ENCODE data around the gene FGGY.

Gene FGGY

GRCh38 chr1:59317343-59317742 lies 20.4 kb downstream of the FGGY start:
- ChIA-PET POLR2A (ENCODE audit: low non-redundant PET) (no interaction called here), CTCF (no interaction called here)
- no peak for TF ChIP-seq CTCF (conservative IDR thresholded peaks at IDR 0.05; ENCODE audit: low read depth)
- H3K27ac ChIP-seq, result no peak overlapping the region
- no peak for DNase-seq (ENCODE audit: low spot score)

GRCh38 chr1:59317780-59318179 lies 20.9 kb downstream of the FGGY start:
- CTCF ChIA-PET, result no interaction called here
- TF ChIP-seq CTCF (conservative IDR thresholded peaks at IDR 0.05; ENCODE audit: low read depth), result no peak

GRCh38 chr1:59318271-59318860 lies 21.5 kb downstream of the FGGY start:
- ChIA-PET POLR2A (ENCODE audit: low non-redundant PET) (no interaction called here), CTCF (no interaction called here)
- no peak for TF ChIP-seq CTCF (conservative IDR thresholded peaks at IDR 0.05; ENCODE audit: low read depth)
- no peak for DNase-seq (ENCODE audit: low spot score)
- H3K27ac ChIP-seq, result no peak overlapping the region

More at GRCh38 chr1:59317780-59318179, 20.9 kb downstream of the FGGY start:
- H3K27ac ChIP-seq, result no peak overlapping the region
- DNase-seq (ENCODE audit: low spot score), result no peak
- POLR2A ChIA-PET (ENCODE audit: low non-redundant PET), result no interaction called here

GRCh38 chr1:59322394-59322793 lies 25.5 kb downstream of the FGGY start:
- ChIA-PET CTCF (no interaction called here), POLR2A (ENCODE audit: low non-redundant PET) (no interaction called here)
- H3K27ac ChIP-seq, result no peak overlapping the region
- no peak for TF ChIP-seq CTCF (conservative IDR thresholded peaks at IDR 0.05; ENCODE audit: low read depth)
- DNase-seq (ENCODE audit: low spot score), result no peak

- POLR2A ChIA-PET (ENCODE audit: low non-redundant PET), result no interaction called here
- TF ChIP-seq CTCF (conservative IDR thresholded peaks at IDR 0.05; ENCODE audit: low read depth), result no peak
- CTCF ChIA-PET, result no interaction called here
- DNase-seq (ENCODE audit: low spot score), result no peak
- no peak overlapping the region for H3K27ac ChIP-seq
These were observed 25.9 kb downstream of the FGGY start for GRCh38 chr1:59322814-59323213.

- POLR2A ChIA-PET (ENCODE audit: low non-redundant PET), result no interaction called here
- H3K27ac ChIP-seq, result no peak overlapping the region
- TF ChIP-seq CTCF (conservative IDR thresholded peaks at IDR 0.05; ENCODE audit: low read depth), result no peak
- CTCF ChIA-PET, result no interaction called here
- no peak for DNase-seq (ENCODE audit: low spot score)
These were observed 27.0 kb downstream of the FGGY start for GRCh38 chr1:59323879-59324278.

GRCh38 chr1:59328353-59328752 lies 31.5 kb downstream of the FGGY start:
- ChIA-PET POLR2A (ENCODE audit: low non-redundant PET) (interaction anchor here (0.6 kb wide), 1 partner anchor 9 kb away, joined by 4 read pairs; no protein-coding TSS in a partner anchor), CTCF (no interaction called here)
- no peak overlapping the region for H3K27ac ChIP-seq
- DNase-seq (ENCODE audit: low spot score), result no peak
- TF ChIP-seq CTCF (conservative IDR thresholded peaks at IDR 0.05; ENCODE audit: low read depth), result no peak
